Activated CD8-positive, alpha-beta memory T cell treated with anti-CD3 and anti-CD28 coated beads, Interleukin-2, amount 50 U/mL, for 1 hour (primary cell): ENCODE data around the gene NETO1.

Source experiments
- DNase-seq: peaks from one replicate; pipeline ENCODE4 v3.0.0-alpha.2; 2020; ENCODE audit errors: extremely low read depth

Gene NETO1

DNA sequence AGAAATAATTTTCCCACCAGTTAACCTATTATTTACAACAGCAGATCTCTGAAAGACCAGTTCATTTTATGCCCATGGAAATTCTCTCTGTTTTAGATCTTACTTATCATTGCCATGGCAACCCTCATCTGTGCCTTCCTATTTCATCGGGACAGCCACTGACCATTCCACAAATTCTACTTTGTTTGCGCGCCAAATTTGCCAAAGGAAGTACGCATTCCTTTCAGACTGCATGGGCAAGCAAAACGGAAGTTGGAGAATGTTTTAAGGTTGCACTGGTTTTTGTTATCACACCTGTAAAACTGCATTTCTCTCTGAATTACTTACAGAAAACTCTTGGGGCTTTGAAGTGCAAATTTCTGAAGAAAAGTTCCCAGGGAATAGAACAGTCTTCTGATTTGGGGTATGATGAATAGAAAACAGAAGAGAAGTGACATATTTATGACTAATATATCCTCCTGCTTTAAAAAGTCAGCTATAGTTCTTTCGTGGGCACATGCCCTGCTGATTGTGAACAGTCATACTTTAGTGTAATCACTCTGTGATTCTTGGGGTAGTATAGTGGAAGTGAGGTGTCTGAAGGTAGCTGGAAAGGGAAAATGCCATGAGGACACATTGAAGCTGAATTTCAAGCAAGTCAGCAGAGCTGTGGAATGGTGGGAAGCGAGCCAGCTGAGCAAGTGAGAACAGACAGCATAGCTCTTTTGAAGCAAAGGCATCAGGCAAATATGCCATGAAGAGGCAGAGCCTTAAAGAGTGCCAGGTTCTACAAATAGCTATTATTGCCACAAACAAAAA lies 20.9 kb downstream of the NETO1 start:
- DNase-seq: no peak

- DNase-seq: no peak
Observed at GRCh38 chr18:72843743-72844142, 24.0 kb downstream of the NETO1 start.

DNA sequence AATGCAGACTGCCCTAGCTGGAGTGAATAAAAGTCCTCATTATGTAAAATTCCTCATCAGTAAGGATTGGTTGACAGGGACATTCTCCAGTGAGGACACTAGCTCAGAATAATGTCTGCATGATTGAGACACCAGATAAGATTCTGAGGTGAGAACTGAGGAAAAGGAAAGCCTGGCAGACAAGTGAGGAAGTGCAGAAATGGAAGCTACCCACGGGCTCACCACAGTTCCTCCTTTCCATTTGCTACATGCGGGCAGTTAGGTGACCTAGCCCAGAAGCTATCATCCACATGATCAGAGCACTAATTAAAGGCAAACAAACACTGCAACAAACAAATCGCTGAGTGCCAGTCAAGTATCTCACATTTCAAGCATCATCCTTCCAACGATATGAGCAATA lies 27.7 kb downstream of the NETO1 start:
- DNase-seq: no peak

DNA sequence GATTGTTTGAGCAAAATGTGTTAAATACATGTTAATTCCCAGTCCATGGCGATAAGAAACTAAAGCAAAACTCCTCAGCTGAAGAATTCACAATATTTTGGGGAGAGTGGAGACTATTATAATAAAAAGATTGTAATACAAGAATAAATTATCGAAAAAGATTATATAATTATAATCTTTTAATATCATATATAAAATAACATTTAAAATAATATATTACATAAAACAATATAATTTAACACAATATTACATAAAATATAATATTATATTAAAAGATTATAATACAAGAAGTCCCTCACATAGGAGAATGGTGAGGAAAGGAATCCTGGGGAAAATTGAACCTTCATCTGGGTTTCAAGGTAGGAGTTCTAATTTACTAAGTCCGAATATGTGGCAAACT lies 33.1 kb downstream of the NETO1 start:
- DNase-seq: no peak

DNA sequence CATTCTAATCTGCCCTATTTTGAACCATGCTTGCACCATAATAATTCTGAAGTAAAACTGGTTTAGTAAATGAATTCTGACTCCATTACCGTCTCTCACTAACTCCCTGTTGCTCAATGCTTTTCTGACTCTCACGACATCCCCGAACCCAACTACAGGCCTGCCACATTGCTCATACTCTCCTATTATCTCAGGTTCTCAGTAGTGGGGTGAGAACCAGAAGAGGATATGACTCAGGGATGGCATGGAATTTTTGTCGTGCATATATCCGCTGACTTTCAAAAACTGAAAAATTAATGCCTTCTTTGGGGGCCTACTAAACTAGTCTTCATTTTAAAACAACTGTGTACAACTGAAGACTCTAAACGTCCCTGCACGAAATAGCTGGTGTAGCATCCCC lies 34.3 kb downstream of the NETO1 start:
- DNase-seq: no peak

- DNase-seq: no peak
Observed at GRCh38 chr18:72830109-72830508, 37.7 kb downstream of the NETO1 start.

DNA sequence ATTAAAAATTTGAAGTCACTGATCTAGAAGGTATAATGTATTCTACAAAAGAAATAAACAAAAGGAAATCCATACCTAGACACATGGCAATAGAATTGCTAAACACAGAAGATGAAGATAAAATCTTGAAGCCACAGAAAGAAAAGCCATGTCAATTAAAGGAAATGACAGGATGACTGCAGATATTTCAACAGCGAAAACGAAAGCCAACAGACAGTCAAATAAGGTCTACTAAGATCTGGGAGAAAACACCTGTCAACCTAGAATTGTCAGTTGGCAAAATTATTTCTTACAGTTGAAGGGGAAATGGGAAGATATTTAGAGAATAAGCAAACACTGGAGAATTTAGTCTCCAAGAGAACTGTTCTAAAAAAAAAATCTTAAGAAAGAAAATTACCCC lies 39.2 kb downstream of the NETO1 start:
- DNase-seq: no peak

DNA sequence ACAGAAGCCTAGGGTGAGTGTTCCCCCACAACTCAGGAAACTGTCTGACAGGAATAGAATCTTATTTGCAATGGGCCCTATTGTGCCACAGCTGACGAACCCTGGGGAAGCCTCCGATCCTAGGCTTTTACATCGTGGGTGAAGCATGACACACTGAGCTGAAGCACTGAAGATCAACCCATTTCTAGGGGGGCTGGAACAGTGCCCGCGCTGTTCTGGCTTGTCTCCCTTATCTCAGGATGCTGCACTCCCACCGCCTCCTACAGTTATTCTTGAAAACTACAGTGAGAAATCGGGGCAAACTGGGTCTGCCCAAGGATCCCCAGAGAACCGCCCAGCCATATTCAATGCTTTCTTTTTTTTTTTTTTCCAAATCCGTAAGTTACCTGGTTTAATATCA lies 41.1 kb downstream of the NETO1 start:
- no peak for DNase-seq

DNA sequence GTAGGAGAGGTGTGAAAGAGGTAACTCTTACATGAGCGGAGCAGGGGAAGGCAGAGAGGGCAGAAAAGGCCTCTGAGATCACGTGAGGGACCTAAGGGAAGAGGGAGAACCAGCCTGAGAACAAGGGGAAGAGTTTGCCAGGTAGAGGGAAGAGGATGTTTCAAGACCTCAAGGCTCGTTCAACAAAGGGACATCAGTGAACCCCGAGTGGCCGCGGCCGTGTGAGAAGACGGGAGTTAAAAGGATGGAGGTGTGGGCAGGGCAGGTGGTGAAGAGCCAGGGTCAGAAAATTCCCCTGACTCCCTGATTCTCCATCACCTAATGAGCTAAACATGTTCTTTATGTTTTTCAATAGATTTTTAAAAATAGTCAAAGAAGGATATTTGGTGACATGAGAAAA lies 44.4 kb downstream of the NETO1 start:
- DNase-seq: no peak

DNA sequence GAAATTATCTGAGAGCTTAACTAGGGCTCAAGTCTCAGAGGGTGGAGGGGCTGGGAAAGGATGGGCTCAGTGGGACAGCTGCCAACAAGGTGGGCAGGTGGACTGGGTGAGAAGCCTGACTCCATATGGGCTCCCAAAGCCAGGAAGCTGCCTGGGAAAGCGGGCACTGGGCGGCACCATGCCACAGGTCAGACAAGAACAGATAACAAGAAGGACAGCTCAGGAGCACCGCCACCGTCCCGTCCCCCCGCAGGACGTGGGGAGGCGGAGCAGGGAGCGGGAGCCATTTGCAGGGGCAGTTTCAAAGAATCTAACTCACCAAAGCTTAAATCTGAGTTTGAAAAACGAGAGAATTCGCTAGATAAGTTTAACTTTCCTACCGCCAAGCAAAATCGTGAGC lies 45.6 kb downstream of the NETO1 start:
- DNase-seq: no peak

DNA sequence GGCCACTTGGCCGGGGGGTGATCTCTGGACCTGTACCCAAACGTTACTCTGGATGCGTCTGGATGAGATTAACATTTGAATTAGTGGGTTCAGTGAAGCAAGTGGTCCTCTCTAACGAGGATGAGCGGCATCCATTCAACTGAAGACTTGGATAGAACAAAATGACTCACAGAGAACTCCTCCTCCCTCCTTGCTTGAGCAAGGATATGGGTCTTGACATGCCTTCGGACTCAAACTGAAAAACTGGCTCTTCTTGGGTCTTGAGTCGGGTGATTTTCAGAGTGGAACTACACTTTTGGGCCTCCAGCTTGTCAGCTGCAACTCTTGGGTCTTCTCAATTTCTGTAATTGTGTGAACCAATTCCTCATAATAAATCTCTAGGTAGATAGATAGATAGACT lies 47.2 kb downstream of the NETO1 start:
- DNase-seq: no peak

DNA sequence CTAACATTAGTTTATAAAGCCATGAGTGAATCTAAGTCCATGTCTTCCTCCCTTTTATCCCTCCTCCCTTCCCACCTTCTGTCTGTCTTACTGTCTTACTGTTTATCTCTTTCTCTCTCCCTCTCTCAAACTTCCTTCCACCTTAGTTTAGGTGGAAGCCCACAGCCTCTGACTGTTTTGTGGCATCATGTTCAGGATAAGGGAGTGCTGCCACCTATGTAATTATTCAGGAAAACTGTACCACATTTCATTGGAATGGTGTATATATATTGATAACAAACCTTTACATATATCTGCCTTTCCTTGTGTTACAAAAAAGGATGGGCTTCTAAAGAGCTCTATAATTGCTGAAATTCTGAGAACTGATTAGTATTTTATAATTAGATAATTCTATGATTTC lies 48.7 kb downstream of the NETO1 start:
- no peak for DNase-seq

DNA sequence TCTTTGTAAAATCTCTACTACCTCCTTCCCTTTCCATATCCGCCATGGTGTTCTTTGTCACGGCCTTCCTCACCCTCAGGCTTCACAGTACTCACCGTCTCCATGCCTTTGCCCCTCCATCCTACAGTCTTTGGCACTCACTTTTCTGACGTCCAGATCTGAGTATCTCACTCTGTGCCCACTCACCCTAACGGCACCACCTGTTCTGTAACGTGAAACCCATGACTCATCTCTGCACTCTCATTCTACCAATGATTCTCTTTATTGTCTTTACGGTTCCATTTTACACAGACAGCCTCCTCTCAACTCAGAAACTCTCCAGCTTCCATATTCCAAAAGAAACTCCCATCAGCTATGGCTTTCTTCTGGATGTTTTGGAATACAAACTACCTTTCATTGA lies 56.7 kb downstream of the NETO1 start:
- DNase-seq: no peak

DNA sequence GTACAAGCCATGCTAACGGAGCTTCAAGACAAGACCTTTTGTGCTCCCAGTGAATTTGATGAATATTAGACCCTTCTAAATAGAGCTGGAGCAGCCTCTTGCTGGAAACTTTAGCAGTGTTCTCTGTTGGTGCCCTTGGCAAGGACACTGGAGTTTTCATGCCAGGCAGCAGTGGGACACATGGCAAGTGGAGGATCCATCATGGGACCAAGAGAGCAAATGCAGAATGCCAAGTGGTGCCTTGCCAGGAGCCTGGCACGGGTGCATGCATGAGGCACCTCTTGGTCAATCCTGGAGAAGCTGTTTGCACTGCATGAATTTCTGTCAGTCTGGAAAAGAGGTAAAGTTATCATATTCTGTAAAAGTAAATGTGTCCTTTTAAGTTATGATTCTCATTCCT lies 59.1 kb downstream of the NETO1 start:
- no peak for DNase-seq

- DNase-seq: no peak
Observed at GRCh38 chr18:72799106-72799505, 68.7 kb downstream of the NETO1 start.

DNA sequence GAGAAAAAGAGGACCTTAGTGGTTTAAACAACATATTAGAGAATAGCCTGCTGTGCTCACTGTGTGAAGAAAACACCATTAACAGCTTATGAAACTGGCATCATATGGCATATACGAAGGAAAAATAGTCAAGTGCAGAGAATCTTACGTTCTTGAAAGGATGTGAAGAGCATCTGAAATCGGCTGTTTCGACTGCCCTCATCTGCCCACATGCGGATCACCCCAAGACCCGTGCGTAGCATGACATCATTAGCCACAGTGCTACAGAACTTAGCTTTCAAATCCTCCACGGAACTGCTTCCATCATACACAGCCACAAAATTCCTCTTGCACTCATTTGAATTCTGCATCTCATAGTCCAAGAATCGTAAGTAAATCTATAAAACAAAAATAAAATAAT lies 84.3 kb downstream of the NETO1 start:
- no peak for DNase-seq

DNA sequence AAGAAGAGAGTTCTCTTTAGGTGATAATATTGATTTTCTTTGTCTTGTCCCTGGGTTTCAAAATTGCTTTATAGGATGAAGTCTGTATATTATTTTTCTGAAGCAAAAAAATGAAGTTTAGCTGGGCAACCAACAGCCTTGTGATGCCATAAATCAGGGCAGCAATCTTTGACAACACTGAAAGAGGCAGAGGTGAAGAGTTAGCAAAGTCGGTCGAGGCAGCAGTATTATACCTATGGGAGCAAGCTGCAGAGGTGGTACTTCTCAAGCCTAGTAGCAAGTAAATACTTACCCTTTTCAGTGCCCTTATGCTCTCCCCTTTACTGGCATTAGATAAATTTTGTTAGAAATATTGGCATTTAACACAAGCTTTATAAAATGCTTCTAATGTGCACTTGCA lies 92.9 kb downstream of the NETO1 start:
- DNase-seq: no peak

DNA sequence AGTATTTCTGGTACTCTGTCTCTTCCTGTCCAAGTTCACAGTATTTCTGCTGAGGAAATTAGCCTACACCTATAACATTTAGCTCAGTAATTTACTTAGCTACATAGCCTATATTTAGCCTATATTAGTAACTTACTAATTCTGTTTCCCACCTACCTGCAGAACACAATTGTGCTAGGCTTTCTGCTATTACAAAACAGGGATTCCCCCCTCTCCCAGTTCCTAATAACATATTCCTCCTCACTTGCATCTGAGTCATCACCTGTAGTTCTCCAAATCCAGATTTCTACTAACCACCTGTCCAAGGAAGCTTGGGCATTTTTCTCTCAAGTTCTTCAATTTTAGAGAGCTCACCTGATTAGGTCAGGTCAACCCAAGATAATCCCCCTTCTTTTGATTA lies 94.9 kb downstream of the NETO1 start:
- no peak for DNase-seq

GRCh38 chr18:72768681-72769229 lies 99.0 kb downstream of the NETO1 start:
- no peak for DNase-seq

GRCh38 chr18:72762515-72763122 lies 105.2 kb downstream of the NETO1 start:
- no peak for DNase-seq

DNA sequence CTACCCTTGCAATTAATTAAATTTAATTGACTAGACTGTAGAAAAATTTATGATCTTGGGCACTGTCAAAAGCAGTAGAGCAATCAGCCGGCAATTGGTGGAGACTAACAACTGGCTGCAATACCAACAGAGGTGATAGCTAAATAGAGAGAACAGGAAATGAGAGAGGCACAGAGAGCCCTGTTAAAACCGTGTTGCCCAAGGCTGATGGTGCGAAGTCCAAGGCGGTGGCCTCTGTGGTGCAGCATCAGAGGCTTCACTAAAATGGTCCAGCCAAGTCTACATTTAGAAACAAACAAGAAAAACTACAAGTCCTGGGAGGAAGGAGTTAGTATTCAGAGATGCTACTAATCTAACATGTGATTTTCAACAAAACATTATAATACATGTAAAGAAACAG lies 115.6 kb downstream of the NETO1 start:
- no peak for DNase-seq

- no peak for DNase-seq
Observed at GRCh38 chr18:72742002-72742401, 125.8 kb downstream of the NETO1 start.

DNA sequence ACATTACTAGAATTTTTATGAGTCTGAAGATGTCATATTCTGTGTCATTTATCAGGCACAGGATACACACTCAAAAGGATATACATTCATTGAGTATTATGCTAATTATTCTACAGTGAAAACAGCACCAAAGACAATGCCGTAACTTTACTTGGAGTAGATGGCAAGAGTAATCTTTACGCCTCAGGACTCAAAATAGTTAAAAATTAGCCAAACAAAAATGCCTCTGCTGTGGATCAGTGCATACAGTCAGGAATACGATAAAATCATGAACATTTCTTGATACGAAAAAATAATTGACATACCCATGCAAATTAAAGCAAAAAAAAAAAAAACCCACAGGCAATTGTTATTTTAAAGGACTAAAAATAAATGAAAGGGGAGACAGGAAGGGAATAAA lies 129.7 kb downstream of the NETO1 start:
- DNase-seq: no peak

DNA sequence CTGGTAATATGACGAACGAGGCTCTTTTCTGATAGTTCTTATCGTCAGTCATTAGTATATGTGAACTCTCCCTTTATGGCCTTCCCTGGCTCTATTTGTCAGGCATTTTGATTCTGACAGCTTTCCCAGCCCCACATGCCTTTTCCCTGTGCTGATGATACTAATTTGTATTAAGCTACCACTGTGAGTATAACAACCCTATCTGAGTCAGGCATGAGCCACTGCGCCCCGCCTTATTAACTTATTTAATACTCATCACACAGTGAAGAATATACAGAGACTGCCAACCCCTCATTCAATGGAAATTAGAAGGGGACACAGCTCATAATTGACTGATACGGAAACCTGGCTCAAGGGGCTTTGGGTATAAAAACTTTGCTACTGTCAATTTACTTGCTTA lies 140.0 kb downstream of the NETO1 start:
- DNase-seq: no peak
